Heart left ventricle (tissue), 16 donors: ENCODE measurements around the gene FANCI. TPM values are rescaled to one million over a fixed set of nuclear protein-coding genes. Genes with fewer than 3 reads are reported as not detected.

Experiments
- ATAC-seq, 4 donors: fragments of 200-7000 bp; cut with Tn5 transposase; one replicate each; pipeline ENCODE4 v1.9.1; 2020 to 2022; ENCODE audit warnings: moderate library complexity in 4 of 4, mild to moderate bottlenecking in 3 of 4, moderate number of reproducible peaks in 1 of 4
- DNase-seq, 5 donors: peaks; one replicate each; pipeline ENCODE4 v3.0.0-alpha.2; 2020
- H3K27ac ChIP-seq, 12 donors: fragments of 200-600 bp; sonication (generic) in 4 of 12; one replicate each; pipeline versions ENCODE4 v1.5.0 to v1.8.0; 2016 to 2022; ENCODE audit warnings: mild to moderate bottlenecking in 2 of 12
- H3K27me3 ChIP-seq, 9 donors: fragments of 200-600 bp; sonication (generic) in 2 of 9; one replicate each; pipeline versions ENCODE4 v1.5.1 to v1.8.0; 2016 to 2022; ENCODE audit warnings: mild to moderate bottlenecking in 3 of 9
- H3K36me3 ChIP-seq, 9 donors: fragments of 200-600 bp; sonication (generic) in 2 of 9; one replicate each; pipeline versions ENCODE4 v1.5.0 to v1.8.0; 2018 to 2022; ENCODE audit warnings: mild to moderate bottlenecking in 2 of 9
- H3K4me1 ChIP-seq, 12 donors: fragments of 200-600 bp; sonication (generic) in 4 of 12; one replicate each; pipeline versions ENCODE4 v1.5.0 to v1.8.0; 2016 to 2022; ENCODE audit warnings: mild to moderate bottlenecking in 3 of 12
- H3K4me3 ChIP-seq, 12 donors: fragments of 200-600 bp; sonication (generic) in 4 of 12; one replicate each; pipeline versions ENCODE4 v1.5.0 to v1.8.0; 2017 to 2022; ENCODE audit warnings: mild to moderate bottlenecking in 9 of 12, moderate library complexity in 4 of 12
- H3K9me3 ChIP-seq, 12 donors: fragments of 200-600 bp; sonication (generic) in 4 of 12; one replicate each; pipeline versions ENCODE4 v1.5.0 to v1.8.0; 2016 to 2022; ENCODE audit warnings: mild to moderate bottlenecking in 1 of 12
- CTCF ChIP-seq, 12 donors: fragments of 200-600 bp; sonication (generic) in 4 of 12; IDR thresholded peaks; one replicate each; pipeline versions ENCODE4 v1.5.0 to v1.8.0; 2018 to 2022; ENCODE audit warnings: antibody characterized with exemption in 12 of 12, mild to moderate bottlenecking in 5 of 12
- POLR2A ChIP-seq, 2 donors: fragments of 450-650 bp; IDR thresholded peaks; one replicate each; pipeline ENCODE4 v1.6.1; 2017; ENCODE audit warnings: antibody characterized with exemption in 2 of 2, mild to moderate bottlenecking in 2 of 2, moderate library complexity in 2 of 2
- WGBS, 4 donors: extraction: QIAGEN DNeasy Blood & Tissue Kit in 2 of 4; methylation state at CpG; one replicate each; pipeline versions ENCODE4 v1.1.5 to v1.1.7; 2013 to 2018; 5-methylcytosine and 5-hydroxymethylcytosine counted together
- intact Hi-C, 10 donors: fragments of 100-400 bp; cut with DNase I; formaldehyde crosslinking; loops; one replicate each; pipeline versions ENCODE4 v1.11.1 to v1.14.2; 2022
- polyA plus RNA-seq, 2 donors: library from polyadenylated mRNA; stranded (reverse); fragments of 200-250 nt; gene quantifications; one replicate each; pipeline ENCODE4 v1.2.3, GENCODE V29; 2013
- total RNA-seq, 9 donors: library from RNA; depleted of rRNA in 2 of 9; stranded (reverse); fragments of >200 nt in 2 of 9; fragmentation: NEBNext Ultra II Directional in 3 of 9; extraction: Animal tissue kit (Norgen Biotek cat#: 25700) in 3 of 9; gene quantifications; one replicate each; pipeline versions ENCODE4 v1.1.0 to v1.2.4, GENCODE V29; 2016 to 2023
- donor health status: ischemic (EF 13 %, LVEDD 7.1; RV severe dilation, severe dysfunction).
- donor health status: healthy with polysubstance abuse.
- donor health status: DM: no; HTN: yes; CAD: no.
- donor health status: DM: no; HTN: no; CAD: no.
- donor health status: ischemic (EF 25% LVEDD 6.9; RV normal size, moderate dysfunction).
- donor health status: ischemic (EF 25% LVEDD 5.7; RV mildly dilated, moderate dysfunction).
- donor health status: healthy.
- donor health status: DM: yes; HTN: yes; CAD: no.
- donor health status: ischemic (EF 35%, LVEDD 5.7; RV mildly dilated, moderate dysfunction).
- donor health status: nonischemic (EF 11% LVEDD 7.7; RV severe dilation, severe dysfunction).
- donor health status: DM: yes; HTN: yes; CAD: no.
- donor health status: PGD.
- donor health status: ischemic (EF 29% LVEDD 5.4; RV normal size, mild dysfunction).
- donor health status: nonischemic (EF 23%, LVEDD 6.1; RV moderate dilation, normal function).

Gene FANCI
- total and polyA plus RNA-seq, 11 donors, result 0.42 to 10.3 (median 1.9) TPM

- Histone ChIP-seq H3K27ac (no peak overlapping the region), H3K27me3 (peaks cover 0 to 3% (median 0%) of the 10 kb centered on the region in 9 donors), H3K9me3 (no peaks in the 10 kb centered on the region), H3K4me3 (no peak overlapping the region), H3K36me3 (no peaks in the 10 kb centered on the region), H3K4me1 (no peaks in the 10 kb centered on the region)
- no peak for TF ChIP-seq CTCF (IDR thresholded peaks at IDR 0.05)
- TF ChIP-seq POLR2A (IDR thresholded peaks at IDR 0.05), result no peak
- DNase-seq (no peak), ATAC-seq (no peak)
- intact Hi-C loops, result no loop called here
- WGBS, 4 donors, result 79 to 85% (median 81%) methylated on average over 14 of the region's 14 CpGs
Observed at GRCh38 chr15:89226359-89227221, 17.2 kb upstream of the FANCI start.

GRCh38 chr15:89227425-89227824 lies 16.4 kb upstream of the FANCI start:
- WGBS, 4 donors, result 68 to 79% (median 76%) methylated on average over 7 of the region's 7 CpGs
- DNase-seq, result no peak
- TF ChIP-seq CTCF (IDR thresholded peaks at IDR 0.05) (no peak), POLR2A (IDR thresholded peaks at IDR 0.05) (no peak)

GRCh38 chr15:89230277-89230676 lies 13.5 kb upstream of the FANCI start:
- ATAC-seq, result no peak
- 32 to 55% (median 43%) methylated on average over 5 of the region's 5 CpGs for WGBS, 4 donors

More at GRCh38 chr15:89227425-89227824, 16.4 kb upstream of the FANCI start:
- no peaks in the 10 kb centered on the region for H3K9me3 ChIP-seq
- H3K27ac ChIP-seq, result no peak overlapping the region
- no peak for ATAC-seq
- no peaks in the 10 kb centered on the region for H3K4me1 ChIP-seq
- intact Hi-C loops, result no loop called here
- H3K27me3 ChIP-seq, result peaks cover 0 to 3% (median 0%) of the 10 kb centered on the region in 9 donors
- no peaks in the 10 kb centered on the region for H3K36me3 ChIP-seq
- H3K4me3 ChIP-seq, result no peak overlapping the region

More at GRCh38 chr15:89230277-89230676, 13.5 kb upstream of the FANCI start:
- no peak for DNase-seq
- no peaks in the 10 kb centered on the region for H3K9me3 ChIP-seq
- peaks cover 0 to 3% (median 0%) of the 10 kb centered on the region in 9 donors for H3K27me3 ChIP-seq
- H3K36me3 ChIP-seq, result no peaks in the 10 kb centered on the region
- no peak overlapping the region for H3K4me3 ChIP-seq
- intact Hi-C loops, result no loop called here
- no peak for TF ChIP-seq CTCF (IDR thresholded peaks at IDR 0.05)
- TF ChIP-seq POLR2A (IDR thresholded peaks at IDR 0.05), result no peak
- no peaks in the 10 kb centered on the region for H3K4me1 ChIP-seq
- no peak overlapping the region for H3K27ac ChIP-seq
